ENCODE results near the gene RAB10.

GRCh38 chr2:26072925-26073768 lies 39.3 kb downstream of the RAB10 start:
- TF ChIP-seq CTCF (IDR thresholded peaks at IDR 0.05; ENCODE audit: low read depth, low read length): no peak
- no peak for TF ChIP-seq EZH2phosphoT487 (IDR thresholded peaks at IDR 0.05; ENCODE audit: low read depth)
